T47D (cell line): Measurements from ENCODE around the gene PTMA.
A peak's percentile ranks its signal among the peaks of the same experiment; 100 is the strongest.

Experiments
- DNase-seq, 2 experiments: peaks; one replicate each; pipeline versions ENCODE4 v3.0.0 to v3.0.0-alpha.2; 2011 to 2012; ENCODE audit warnings: low read depth in 1 of 2, low spot score in 1 of 2
- JUND ChIP-seq: IDR thresholded peaks from 2 replicates; pipeline ENCODE4 v1.6.1; 2012; ENCODE audit warnings: low read depth
- in situ Hi-C: cut with HindIII; loops from 2 replicates; pipeline ENCODE4 v1.10.0; 2016; ENCODE audit warnings: low sequenced_read_pairs, low pct_unique_long_range_greater_than_20kb

The PTMA gene

GRCh38 chr2:231680992-231681852 is 27.1 kb upstream of the PTMA start:
- no peak for TF ChIP-seq JUND
- DNase-seq = peak; percentile 77 to 86
- in situ Hi-C loops = no loop called here

GRCh38 chr2:231682603-231683291 is 25.6 kb upstream of the PTMA start:
- no peak for DNase-seq
- in situ Hi-C loops = no loop called here

GRCh38 chr2:231683292-231684235 is 24.8 kb upstream of the PTMA start:
- TF ChIP-seq JUND = no peak
- DNase-seq = no peak
- in situ Hi-C loops = no loop called here

More at GRCh38 chr2:231682603-231683291, 25.6 kb upstream of the PTMA start:
- TF ChIP-seq JUND = no peak

- in situ Hi-C loops = no loop called here
- DNase-seq = no peak
- no peak for TF ChIP-seq JUND
These were observed 23.8 kb upstream of the PTMA start for GRCh38 chr2:231684314-231685223.

GRCh38 chr2:231685349-231686191 is 22.8 kb upstream of the PTMA start:
- DNase-seq = no peak
- TF ChIP-seq JUND = no peak
- in situ Hi-C loops = no loop called here

GRCh38 chr2:231686192-231687100 is 21.9 kb upstream of the PTMA start:
- in situ Hi-C loops = no loop called here
- TF ChIP-seq JUND = no peak
- no peak for DNase-seq

GRCh38 chr2:231687133-231687852 is 21.0 kb upstream of the PTMA start:
- TF ChIP-seq JUND = no peak
- DNase-seq = peak in 1 of 2 experiments; percentile 54
- in situ Hi-C loops = no loop called here

GRCh38 chr2:231687961-231688360 is 20.4 kb upstream of the PTMA start:
- no peak for TF ChIP-seq JUND
- in situ Hi-C loops = no loop called here
- no peak for DNase-seq

- DNase-seq = no peak
- in situ Hi-C loops = no loop called here
- TF ChIP-seq JUND = no peak
These were observed 19.6 kb upstream of the PTMA start for GRCh38 chr2:231688719-231689118.
